Esophagus muscularis mucosa (tissue), 4 donors: ENCODE measurements around the gene SPINDOC.

Source experiments
- EP300 ChIP-seq: sonication (generic); formaldehyde crosslinking; IDR thresholded peaks from one replicate; pipeline ENCODE4 v1.6.1; 2017; ENCODE audit warnings: antibody characterized with exemption
- POLR2A ChIP-seq: fragments of 450-650 bp; IDR thresholded peaks from one replicate; pipeline ENCODE4 v1.6.1; 2017; ENCODE audit warnings: antibody characterized with exemption, moderate library complexity, mild to moderate bottlenecking, low read depth
- POLR2AphosphoS5 ChIP-seq, 2 donors: sonication (generic); formaldehyde crosslinking; IDR thresholded peaks; one replicate each; pipeline ENCODE4 v1.6.1; 2017; ENCODE audit warnings: antibody characterized with exemption in 2 of 2
- TF ChIP-seq, protein P1 (sequence below), 3 experiments: fragments of 200-600 bp in 2 of 3; fragments of 450-650 bp in 1 of 3; sonication (generic) in 2 of 3; IDR thresholded peaks; one replicate each; pipeline ENCODE4 v1.5.1; 2017 to 2019; ENCODE audit warnings: antibody characterized with exemption in 3 of 3, mild to moderate bottlenecking in 2 of 3, moderate library complexity in 1 of 3

DNA sequence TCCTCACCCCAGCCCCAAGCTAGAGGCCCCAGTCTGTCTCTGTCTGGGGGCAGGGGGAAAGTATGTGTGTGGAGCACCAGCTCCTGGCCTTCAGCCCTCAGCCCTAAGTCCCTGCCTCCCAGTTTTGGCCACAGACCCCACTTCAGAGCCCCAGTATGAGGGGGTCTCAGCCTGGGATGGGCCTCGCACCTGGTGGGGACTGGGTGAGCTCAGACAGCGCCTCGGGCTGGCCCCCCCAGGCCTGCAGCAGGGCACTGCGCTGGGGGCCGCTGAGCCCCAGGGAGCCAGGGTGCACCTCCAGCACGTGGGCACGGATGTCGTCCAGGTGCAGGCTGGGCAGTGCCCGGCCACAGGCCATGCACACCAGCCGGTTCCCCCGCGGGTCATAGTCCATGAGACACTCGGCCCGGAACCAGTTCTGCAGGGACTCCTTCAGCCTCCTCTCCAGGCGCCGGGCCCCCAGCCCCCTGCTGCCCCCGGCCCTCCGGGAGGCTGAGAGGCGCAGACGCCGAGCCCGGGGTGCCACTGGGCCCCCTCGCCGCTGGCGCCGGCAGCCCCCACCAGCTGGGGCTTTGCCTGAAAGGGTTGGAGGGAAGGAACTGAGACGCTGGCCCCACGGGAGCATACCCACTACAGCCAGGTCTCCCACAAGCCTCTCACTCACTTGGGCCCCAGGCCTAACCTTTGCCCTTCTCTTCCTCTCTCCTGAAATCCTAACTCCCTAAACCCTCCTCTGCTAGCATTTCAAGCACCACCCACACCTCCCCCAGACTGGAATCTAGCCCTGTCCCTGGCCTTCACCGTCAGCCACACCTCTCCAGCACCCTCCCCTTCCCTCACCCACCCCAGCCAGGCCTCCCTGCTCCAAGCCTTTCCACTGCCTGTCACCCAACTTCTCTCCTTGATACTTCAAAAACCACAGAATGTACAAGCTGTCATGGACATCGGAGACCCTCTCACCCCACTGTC lies 48.3 kb upstream of the SPINDOC start:
- TF ChIP-seq, protein P1, sequence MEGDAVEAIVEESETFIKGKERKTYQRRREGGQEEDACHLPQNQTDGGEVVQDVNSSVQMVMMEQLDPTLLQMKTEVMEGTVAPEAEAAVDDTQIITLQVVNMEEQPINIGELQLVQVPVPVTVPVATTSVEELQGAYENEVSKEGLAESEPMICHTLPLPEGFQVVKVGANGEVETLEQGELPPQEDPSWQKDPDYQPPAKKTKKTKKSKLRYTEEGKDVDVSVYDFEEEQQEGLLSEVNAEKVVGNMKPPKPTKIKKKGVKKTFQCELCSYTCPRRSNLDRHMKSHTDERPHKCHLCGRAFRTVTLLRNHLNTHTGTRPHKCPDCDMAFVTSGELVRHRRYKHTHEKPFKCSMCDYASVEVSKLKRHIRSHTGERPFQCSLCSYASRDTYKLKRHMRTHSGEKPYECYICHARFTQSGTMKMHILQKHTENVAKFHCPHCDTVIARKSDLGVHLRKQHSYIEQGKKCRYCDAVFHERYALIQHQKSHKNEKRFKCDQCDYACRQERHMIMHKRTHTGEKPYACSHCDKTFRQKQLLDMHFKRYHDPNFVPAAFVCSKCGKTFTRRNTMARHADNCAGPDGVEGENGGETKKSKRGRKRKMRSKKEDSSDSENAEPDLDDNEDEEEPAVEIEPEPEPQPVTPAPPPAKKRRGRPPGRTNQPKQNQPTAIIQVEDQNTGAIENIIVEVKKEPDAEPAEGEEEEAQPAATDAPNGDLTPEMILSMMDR (IDR thresholded peaks at IDR 0.05), result no peak
- no peak for TF ChIP-seq POLR2A
- TF ChIP-seq POLR2AphosphoS5 (IDR thresholded peaks at IDR 0.05), result no peak
- no peak for TF ChIP-seq EP300
